ENCODE results near the gene R3HDM1. TPM values are rescaled to one million over a fixed set of nuclear protein-coding genes. Genes with fewer than 3 reads are reported as not detected.
"Not testable (repeated sequence)": the region's sequence is repeated elsewhere in the genome, so short reads cannot be mapped to it uniquely, and the experiment has no call there.

The R3HDM1 gene
- polyA plus RNA-seq, 3 donors: 32.3 to 36.0 (median 33.9) TPM

- DNase-seq (ENCODE audit: low read depth in 3 of 3, low spot score in 2 of 3): no peak
Observed at GRCh38 chr2:135637456-135638087, 106.3 kb downstream of the R3HDM1 start.

GRCh38 chr2:135638825-135639224, 107.5 kb downstream of the R3HDM1 start:
- no peak for DNase-seq (ENCODE audit: low read depth in 3 of 3, low spot score in 2 of 3)

- DNase-seq (ENCODE audit: low read depth in 3 of 3, low spot score in 2 of 3): no peak
Observed at GRCh38 chr2:135641156-135642068, 110.1 kb downstream of the R3HDM1 start.

GRCh38 chr2:135647836-135648579, 116.7 kb downstream of the R3HDM1 start:
- no peak for DNase-seq (ENCODE audit: low read depth in 3 of 3, low spot score in 2 of 3)

GRCh38 chr2:135650721-135651120, 119.4 kb downstream of the R3HDM1 start:
- no peak for DNase-seq (ENCODE audit: low read depth in 3 of 3, low spot score in 2 of 3)

GRCh38 chr2:135651717-135652116, 120.4 kb downstream of the R3HDM1 start:
- no peak for DNase-seq (ENCODE audit: low read depth in 3 of 3, low spot score in 2 of 3)

- not testable (repeated sequence) for DNase-seq (ENCODE audit: low read depth in 3 of 3, low spot score in 2 of 3)
Observed at GRCh38 chr2:135654239-135654638, 123.0 kb downstream of the R3HDM1 start.

- DNase-seq (ENCODE audit: low read depth in 3 of 3, low spot score in 2 of 3): no peak
Observed at GRCh38 chr2:135657806-135658582, 126.7 kb downstream of the R3HDM1 start.

GRCh38 chr2:135662088-135662487, 130.8 kb downstream of the R3HDM1 start:
- DNase-seq (ENCODE audit: low read depth in 3 of 3, low spot score in 2 of 3): no peak

GRCh38 chr2:135663148-135663700, 131.9 kb downstream of the R3HDM1 start:
- no peak for DNase-seq (ENCODE audit: low read depth in 3 of 3, low spot score in 2 of 3)

- no peak for DNase-seq (ENCODE audit: low read depth in 3 of 3, low spot score in 2 of 3)
Observed at GRCh38 chr2:135664623-135665068, 133.4 kb downstream of the R3HDM1 start.

- no peak for DNase-seq (ENCODE audit: low read depth in 3 of 3, low spot score in 2 of 3)
Observed at GRCh38 chr2:135667045-135667444, 135.8 kb downstream of the R3HDM1 start.

GRCh38 chr2:135674453-135674852, 143.2 kb downstream of the R3HDM1 start:
- no peak for DNase-seq (ENCODE audit: low read depth in 3 of 3, low spot score in 2 of 3)

- no peak for DNase-seq (ENCODE audit: low read depth in 3 of 3, low spot score in 2 of 3)
Observed at GRCh38 chr2:135676031-135676430, 144.7 kb downstream of the R3HDM1 start.

GRCh38 chr2:135679125-135679524, 147.8 kb downstream of the R3HDM1 start:
- DNase-seq (ENCODE audit: low read depth in 3 of 3, low spot score in 2 of 3): no peak

- no peak for DNase-seq (ENCODE audit: low read depth in 3 of 3, low spot score in 2 of 3)
Observed at GRCh38 chr2:135685361-135685760, 154.1 kb downstream of the R3HDM1 start.

- DNase-seq (ENCODE audit: low read depth in 3 of 3, low spot score in 2 of 3): no peak
Observed at GRCh38 chr2:135688978-135689377, 157.7 kb downstream of the R3HDM1 start.

GRCh38 chr2:135689679-135690078, 158.4 kb downstream of the R3HDM1 start:
- DNase-seq (ENCODE audit: low read depth in 3 of 3, low spot score in 2 of 3): no peak

- no peak for DNase-seq (ENCODE audit: low read depth in 3 of 3, low spot score in 2 of 3)
Observed at GRCh38 chr2:135694711-135695110, 163.4 kb downstream of the R3HDM1 start.

- no peak for DNase-seq (ENCODE audit: low read depth in 3 of 3, low spot score in 2 of 3)
Observed at GRCh38 chr2:135698838-135699237, 167.6 kb downstream of the R3HDM1 start.
